ENCODE data around the gene PARD3B.

The PARD3B gene

DNA sequence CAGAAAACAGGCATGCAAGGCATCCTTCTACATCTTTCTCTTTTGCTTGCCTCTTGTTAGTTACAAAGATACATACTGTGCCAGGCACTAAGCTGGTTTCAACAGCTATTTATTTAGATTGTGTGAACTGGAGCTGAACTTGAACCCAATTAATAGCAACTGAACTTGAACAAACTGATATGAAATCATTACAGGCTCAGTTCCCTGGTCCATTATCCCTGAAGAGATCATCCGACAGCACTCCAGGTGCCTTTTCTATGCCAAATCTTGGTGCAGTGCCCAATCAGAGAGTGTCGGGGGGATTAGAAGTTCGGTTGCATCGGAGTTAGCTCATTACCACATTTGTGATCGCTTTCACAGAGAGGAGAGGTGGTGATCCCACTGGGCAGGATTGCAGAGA is 477.6 kb downstream of the PARD3B start:
- DNase-seq, result no peak
- H2AFZ ChIP-seq (ENCODE audit: low read depth, low read length), result no peak overlapping the region

GRCh38 chr2:205024822-205025518 is 479.7 kb downstream of the PARD3B start:
- Histone ChIP-seq H2AFZ (ENCODE audit: low read depth, low read length) (no peak overlapping the region), H3K27me3 (ENCODE audit: insufficient read depth, low read length, poor library complexity) (no peaks in the 10 kb centered on the region), H3K27ac (ENCODE audit: low read length) (no peak overlapping the region), H3K4me1 (ENCODE audit: insufficient read depth, low read length) (no peaks in the 10 kb centered on the region), H3K36me3 (ENCODE audit: insufficient read depth, low read length) (no peaks in the 10 kb centered on the region), H3K79me2 (ENCODE audit: insufficient read depth, low read length) (no peaks in the 10 kb centered on the region), H4K20me1 (ENCODE audit: insufficient read depth, low read length) (no peaks in the 10 kb centered on the region), H3K9me3 (ENCODE audit: insufficient read depth, low read length, severe bottlenecking) (no peaks in the 10 kb centered on the region), H3K4me3 (ENCODE audit: low read depth in 1 of 2, low read length in 2 of 2) (no peak overlapping the region), H3K9ac (ENCODE audit: low read depth, low read length) (no peak overlapping the region), H3K4me2 (ENCODE audit: insufficient read depth, low read length) (no peak overlapping the region)
- TF ChIP-seq, protein P1, sequence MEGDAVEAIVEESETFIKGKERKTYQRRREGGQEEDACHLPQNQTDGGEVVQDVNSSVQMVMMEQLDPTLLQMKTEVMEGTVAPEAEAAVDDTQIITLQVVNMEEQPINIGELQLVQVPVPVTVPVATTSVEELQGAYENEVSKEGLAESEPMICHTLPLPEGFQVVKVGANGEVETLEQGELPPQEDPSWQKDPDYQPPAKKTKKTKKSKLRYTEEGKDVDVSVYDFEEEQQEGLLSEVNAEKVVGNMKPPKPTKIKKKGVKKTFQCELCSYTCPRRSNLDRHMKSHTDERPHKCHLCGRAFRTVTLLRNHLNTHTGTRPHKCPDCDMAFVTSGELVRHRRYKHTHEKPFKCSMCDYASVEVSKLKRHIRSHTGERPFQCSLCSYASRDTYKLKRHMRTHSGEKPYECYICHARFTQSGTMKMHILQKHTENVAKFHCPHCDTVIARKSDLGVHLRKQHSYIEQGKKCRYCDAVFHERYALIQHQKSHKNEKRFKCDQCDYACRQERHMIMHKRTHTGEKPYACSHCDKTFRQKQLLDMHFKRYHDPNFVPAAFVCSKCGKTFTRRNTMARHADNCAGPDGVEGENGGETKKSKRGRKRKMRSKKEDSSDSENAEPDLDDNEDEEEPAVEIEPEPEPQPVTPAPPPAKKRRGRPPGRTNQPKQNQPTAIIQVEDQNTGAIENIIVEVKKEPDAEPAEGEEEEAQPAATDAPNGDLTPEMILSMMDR (IDR thresholded peaks at IDR 0.05; ENCODE audit: borderline replicate concordance, extremely low read depth, low read length, poor library complexity, severe bottlenecking), result no peak
- TF ChIP-seq EZH2 (IDR thresholded peaks at IDR 0.05; ENCODE audit: borderline replicate concordance, low read depth, low read length, severe bottlenecking), result no peak
- no peak for DNase-seq
- no peak for ATAC-seq (ENCODE audit: insufficient read depth, low read depth)

More for the DNA sequence above, 477.6 kb downstream of the PARD3B start:
- Histone ChIP-seq H3K4me1 (ENCODE audit: insufficient read depth, low read length) (no peaks in the 10 kb centered on the region), H3K4me3 (ENCODE audit: low read depth in 1 of 2, low read length in 2 of 2) (no peak overlapping the region), H3K79me2 (ENCODE audit: insufficient read depth, low read length) (no peaks in the 10 kb centered on the region), H3K4me2 (ENCODE audit: insufficient read depth, low read length) (no peak overlapping the region), H3K36me3 (ENCODE audit: insufficient read depth, low read length) (no peaks in the 10 kb centered on the region), H3K9me3 (ENCODE audit: insufficient read depth, low read length, severe bottlenecking) (no peaks in the 10 kb centered on the region), H3K27me3 (ENCODE audit: insufficient read depth, low read length, poor library complexity) (no peaks in the 10 kb centered on the region), H3K27ac (ENCODE audit: low read length) (no peak overlapping the region), H4K20me1 (ENCODE audit: insufficient read depth, low read length) (no peaks in the 10 kb centered on the region), H3K9ac (ENCODE audit: low read depth, low read length) (no peak overlapping the region)
- ATAC-seq (ENCODE audit: insufficient read depth, low read depth), result no peak
- TF ChIP-seq, protein P1 (IDR thresholded peaks at IDR 0.05; ENCODE audit: borderline replicate concordance, extremely low read depth, low read length, poor library complexity, severe bottlenecking), result no peak
- no peak for TF ChIP-seq EZH2 (IDR thresholded peaks at IDR 0.05; ENCODE audit: borderline replicate concordance, low read depth, low read length, severe bottlenecking)

- H3K4me2 ChIP-seq (ENCODE audit: insufficient read depth, low read length), result no peak overlapping the region
- no peaks in the 10 kb centered on the region for H4K20me1 ChIP-seq (ENCODE audit: insufficient read depth, low read length)
- no peak overlapping the region for H3K9ac ChIP-seq (ENCODE audit: low read depth, low read length)
- no peaks in the 10 kb centered on the region for H3K4me1 ChIP-seq (ENCODE audit: insufficient read depth, low read length)
- no peaks in the 10 kb centered on the region for H3K9me3 ChIP-seq (ENCODE audit: insufficient read depth, low read length, severe bottlenecking)
- DNase-seq, result no peak
- no peak for ATAC-seq (ENCODE audit: insufficient read depth, low read depth)
- no peaks in the 10 kb centered on the region for H3K79me2 ChIP-seq (ENCODE audit: insufficient read depth, low read length)
- no peaks in the 10 kb centered on the region for H3K36me3 ChIP-seq (ENCODE audit: insufficient read depth, low read length)
- H3K27ac ChIP-seq (ENCODE audit: low read length), result no peak overlapping the region
- H2AFZ ChIP-seq (ENCODE audit: low read depth, low read length), result no peak overlapping the region
- TF ChIP-seq, protein P1 (IDR thresholded peaks at IDR 0.05; ENCODE audit: borderline replicate concordance, extremely low read depth, low read length, poor library complexity, severe bottlenecking), result no peak
- TF ChIP-seq EZH2 (IDR thresholded peaks at IDR 0.05; ENCODE audit: borderline replicate concordance, low read depth, low read length, severe bottlenecking), result no peak
- no peaks in the 10 kb centered on the region for H3K27me3 ChIP-seq (ENCODE audit: insufficient read depth, low read length, poor library complexity)
- H3K4me3 ChIP-seq (ENCODE audit: low read depth in 1 of 2, low read length in 2 of 2), result no peak overlapping the region
Observed at GRCh38 chr2:205025580-205026240, 480.4 kb downstream of the PARD3B start.

Data from DND-41 (cell line).